Sigmoid colon (tissue), 3 donors: Measurements from ENCODE around the gene TRERF1.

Experiments
- CTCF ChIP-seq, 4 experiments: fragments of 450-650 bp in 3 of 4; fragments of 200-600 bp in 1 of 4; IDR thresholded peaks; one replicate each; pipeline ENCODE4 v1.5.1; 2016 to 2019; ENCODE audit warnings: antibody characterized with exemption in 4 of 4, mild to moderate bottlenecking in 3 of 4, moderate library complexity in 2 of 4
- POLR2A ChIP-seq, 2 donors: fragments of 450-650 bp; IDR thresholded peaks; one replicate each; pipeline ENCODE4 v1.6.1; 2016; ENCODE audit warnings: antibody characterized with exemption in 2 of 2, mild to moderate bottlenecking in 2 of 2, moderate library complexity in 2 of 2

GRCh38 chr6:42365021-42365420 is 86.7 kb downstream of the TRERF1 start:
- TF ChIP-seq POLR2A (IDR thresholded peaks at IDR 0.05) = no peak
- TF ChIP-seq CTCF (IDR thresholded peaks at IDR 0.05) = no peak
